Keratinocyte (primary cell): ENCODE data around the gene DYNC1I1. TPM values are rescaled to one million over a fixed set of nuclear protein-coding genes. Genes with fewer than 3 reads are reported as not detected.

ENCODE experiments used
- DNase-seq: peaks from one replicate; pipeline ENCODE4 v3.0.0-alpha.2; 2011; ENCODE audit warnings: low read depth, missing footprints, low spot score
- FAIRE-seq: peaks from 2 replicates; lab custom pipeline; 2011; peaks lifted over from hg19 to GRCh38; lab: Jason Lieb, UNC
- H2AFZ ChIP-seq: 2 replicates; pipeline ENCODE4 v1.6.0; 2012; ENCODE audit warnings: low read length, control low read depth, inconsistent platforms; ENCODE audit not compliant: control insufficient read depth
- H3K27ac ChIP-seq: 2 replicates; pipeline ENCODE4 v1.5.1; 2011; ENCODE audit warnings: low read length; ENCODE audit not compliant: control insufficient read depth, insufficient read depth
- H3K27me3 ChIP-seq: 3 replicates; pipeline ENCODE4 v1.6.0; 2011; ENCODE audit warnings: low read length; ENCODE audit not compliant: control insufficient read depth, insufficient read depth; ENCODE audit errors: extremely low read depth
- H3K36me3 ChIP-seq, 2 experiments: 2 replicates in 1 of 2; 3 replicates in 1 of 2; pipeline ENCODE4 v1.5.1; 2011; ENCODE audit warnings: low read length in 2 of 2, mild to moderate bottlenecking in 1 of 2; ENCODE audit not compliant: control insufficient read depth in 2 of 2, insufficient read depth in 2 of 2; ENCODE audit errors: extremely low read depth in 1 of 2
- H3K4me1 ChIP-seq: 3 replicates; pipeline ENCODE4 v1.5.1; 2011; ENCODE audit warnings: low read length; ENCODE audit not compliant: control insufficient read depth, insufficient read depth; ENCODE audit errors: extremely low read depth
- H3K4me2 ChIP-seq: 3 replicates; pipeline ENCODE4 v1.6.0; 2011; ENCODE audit warnings: low read depth, low read length; ENCODE audit not compliant: control insufficient read depth, insufficient read depth; ENCODE audit errors: extremely low read depth
- H3K4me3 ChIP-seq, 3 experiments: fragments of 200-600 bp in 1 of 3; sonication (generic) in 1 of 3; 2 replicates in 2 of 3; 3 replicates in 1 of 3; pipeline ENCODE4 v1.5.1; 2011 to 2016; ENCODE audit warnings: low read length in 3 of 3, mild to moderate bottlenecking in 3 of 3, control low read depth in 2 of 3, inconsistent platforms in 1 of 3, low read depth in 1 of 3, mixed read lengths in 1 of 3, mixed run types in 1 of 3, moderate library complexity in 1 of 3; ENCODE audit not compliant: control insufficient read depth in 2 of 3, insufficient read depth in 2 of 3; ENCODE audit errors: extremely low read depth in 1 of 3
- H3K79me2 ChIP-seq: 2 replicates; pipeline ENCODE4 v1.6.0; 2012; ENCODE audit warnings: low read length; ENCODE audit not compliant: control insufficient read depth, insufficient read depth
- H3K9ac ChIP-seq: 3 replicates; pipeline ENCODE4 v1.6.0; 2011; ENCODE audit warnings: low read length; ENCODE audit not compliant: control insufficient read depth, insufficient read depth; ENCODE audit errors: extremely low read depth
- H3K9me1 ChIP-seq: 3 replicates; pipeline ENCODE4 v1.6.0; 2011; ENCODE audit warnings: low read length; ENCODE audit not compliant: control insufficient read depth, insufficient read depth; ENCODE audit errors: extremely low read depth
- H3K9me3 ChIP-seq: 2 replicates; pipeline ENCODE4 v1.5.1; 2012; ENCODE audit warnings: low read depth, low read length; ENCODE audit not compliant: control insufficient read depth
- H4K20me1 ChIP-seq: 3 replicates; pipeline ENCODE4 v1.6.0; 2011; ENCODE audit warnings: low read length; ENCODE audit not compliant: control insufficient read depth, insufficient read depth; ENCODE audit errors: extremely low read depth
- CTCF ChIP-seq, 3 experiments: IDR thresholded peaks in 1 of 3; conservative IDR thresholded peaks in 1 of 3; optimal IDR thresholded peaks in 1 of 3; 2 replicates in 2 of 3; 3 replicates in 1 of 3; pipeline versions ENCODE3 to v1.5.1; 2011; ENCODE audit warnings: low read length in 3 of 3, mild to moderate bottlenecking in 3 of 3, moderate library complexity in 2 of 3, control low read depth in 1 of 3, inconsistent platforms in 1 of 3; ENCODE audit not compliant: insufficient read depth in 2 of 3; ENCODE audit errors: extremely low read depth in 1 of 3
- EZH2 ChIP-seq: IDR thresholded peaks from one replicate; pipeline ENCODE4 v1.6.1; 2012; ENCODE audit warnings: inconsistent platforms, mild to moderate bottlenecking, low read length, moderate library complexity
- dilution Hi-C: fragments of 300-500 bp; cut with MboI; formaldehyde crosslinking; loops from one replicate; pipeline ENCODE4 v1.7.0; 2020; ENCODE audit warnings: low sequenced_read_pairs; ENCODE audit not compliant: extremely low pct_ligation_motif_present
- polyA plus RNA-seq, 5 experiments: library from polyadenylated mRNA; depleted of rRNA in 3 of 5; stranded (reverse) in 3 of 5; stranded (forward) in 1 of 5; unstranded in 1 of 5; fragments of >200 nt; gene quantifications; 1 replicate in 1 of 5; 2 replicates in 3 of 5; 3 replicates in 1 of 5; pipeline versions ENCODE4 v1.2.1 to v1.2.3, GENCODE V29; 2011 to 2012; ENCODE audit warnings: missing spikeins in 2 of 5, low read depth in 1 of 5, low replicate concordance in 1 of 5

Gene DYNC1I1
- polyA plus RNA-seq, 1 donor (not counting 4 experiments of a cell fraction or from before 2014, with no cell fraction given) = 0.10 TPM

DNA sequence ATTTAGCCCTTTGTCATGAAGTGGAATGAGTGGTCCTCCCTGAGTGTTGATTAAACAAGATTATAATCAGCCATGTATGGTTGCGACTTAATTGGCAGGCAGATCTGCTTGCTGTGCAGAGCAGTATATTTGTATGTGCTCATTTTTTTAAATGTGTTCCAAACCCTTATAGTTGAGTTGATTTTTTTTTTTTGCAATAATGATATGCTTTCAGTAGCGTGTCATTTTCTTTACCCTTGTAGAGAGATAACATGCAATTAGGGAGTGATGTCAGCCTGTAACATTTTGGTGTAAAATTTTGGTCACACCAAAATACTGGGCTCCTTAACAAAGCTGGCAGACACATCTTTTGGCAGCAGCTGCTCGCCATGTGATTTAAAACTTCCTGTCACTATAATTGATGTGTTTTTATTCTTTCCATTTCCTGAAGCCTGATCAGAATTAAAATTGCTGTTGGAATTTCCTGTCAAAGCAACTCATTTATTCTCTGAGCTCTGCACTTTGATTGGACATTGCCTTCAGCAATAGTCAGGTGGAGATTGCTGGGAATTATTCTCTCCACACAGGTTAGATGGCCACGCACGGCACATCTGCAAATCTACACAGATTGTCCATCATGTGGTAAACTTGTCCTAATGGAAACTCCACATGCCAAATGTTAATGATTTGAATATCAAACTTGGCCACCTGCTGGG lies 125.3 kb downstream of the DYNC1I1 start:
- DNase-seq = no peak
- no peaks in the 10 kb centered on the region for H4K20me1 ChIP-seq
- H3K4me3 ChIP-seq = no peak overlapping the region
- no peak overlapping the region for H3K9ac ChIP-seq
- no peaks in the 10 kb centered on the region for H3K9me3 ChIP-seq
- H3K9me1 ChIP-seq = no peaks in the 10 kb centered on the region
- H3K4me1 ChIP-seq = no peaks in the 10 kb centered on the region
- H3K79me2 ChIP-seq = no peaks in the 10 kb centered on the region
- dilution Hi-C loops = no loop called here
- no peak for FAIRE-seq
- H3K27me3 ChIP-seq = no peaks in the 10 kb centered on the region
- no peaks in the 10 kb centered on the region for H3K36me3 ChIP-seq
- H3K4me2 ChIP-seq = no peak overlapping the region
- no peak overlapping the region for H2AFZ ChIP-seq
- no peak overlapping the region for H3K27ac ChIP-seq
- TF ChIP-seq EZH2 (no peak), CTCF (optimal IDR thresholded peaks at IDR 0.05 in 1 of 3, IDR thresholded peaks at IDR 0.05 in 1 of 3, conservative IDR thresholded peaks at IDR 0.05 in 1 of 3; ENCODE audit: extremely low read depth in 1 of 3, insufficient read depth in 2 of 3, low read length in 3 of 3) (no peak)

DNA sequence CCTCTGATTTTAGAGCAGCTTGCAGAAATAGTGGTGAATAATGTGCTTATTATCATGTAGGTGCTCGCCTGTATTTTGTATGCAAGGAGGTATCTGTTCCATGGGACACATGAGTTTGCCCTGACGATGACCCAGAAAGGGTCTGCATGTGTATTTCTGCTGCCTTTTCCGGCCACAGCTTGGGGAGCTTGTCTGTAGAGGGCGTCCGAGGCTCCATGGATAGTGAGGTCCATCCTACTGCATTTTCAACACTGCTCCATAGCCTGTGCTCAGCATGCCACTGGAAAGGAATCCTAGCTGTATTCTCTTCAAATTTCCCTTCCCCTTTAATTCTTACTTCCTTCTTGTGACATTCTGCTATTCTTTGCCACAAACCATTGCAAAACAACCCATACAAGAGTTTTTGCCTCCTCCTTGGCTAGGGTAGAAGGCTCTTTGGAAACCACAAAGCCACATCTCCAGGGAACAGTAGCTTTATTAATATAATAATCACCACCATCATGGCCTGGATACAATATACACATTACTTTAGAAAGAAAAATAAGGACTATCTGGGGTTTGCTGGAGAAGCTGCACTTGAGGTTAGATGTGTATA lies 127.7 kb downstream of the DYNC1I1 start:
- FAIRE-seq (no peak), DNase-seq (no peak)
- TF ChIP-seq EZH2 (no peak), CTCF (optimal IDR thresholded peaks at IDR 0.05 in 1 of 3, IDR thresholded peaks at IDR 0.05 in 1 of 3, conservative IDR thresholded peaks at IDR 0.05 in 1 of 3; ENCODE audit: extremely low read depth in 1 of 3, insufficient read depth in 2 of 3, low read length in 3 of 3) (no peak)

More for the DNA sequence above, 127.7 kb downstream of the DYNC1I1 start:
- dilution Hi-C loops = loop anchor here (25.0 kb wide), 1 partner anchor 1137 kb away; no protein-coding TSS in a partner anchor
- H3K27ac ChIP-seq = no peak overlapping the region
- no peaks in the 10 kb centered on the region for H3K9me3 ChIP-seq
- H3K4me3 ChIP-seq = no peak overlapping the region
- H3K36me3 ChIP-seq = no peaks in the 10 kb centered on the region
- H2AFZ ChIP-seq = no peak overlapping the region
- H3K27me3 ChIP-seq = no peaks in the 10 kb centered on the region
- no peak overlapping the region for H3K9ac ChIP-seq
- no peaks in the 10 kb centered on the region for H3K4me1 ChIP-seq
- no peak overlapping the region for H3K4me2 ChIP-seq
- no peaks in the 10 kb centered on the region for H3K9me1 ChIP-seq
- no peaks in the 10 kb centered on the region for H4K20me1 ChIP-seq
- H3K79me2 ChIP-seq = no peaks in the 10 kb centered on the region
